KMS-11 (cell line): ENCODE data around the gene UHRF2.

ENCODE experiments used
- H2AFZ ChIP-seq: fragments of 200-600 bp; sonication (generic); 2 replicates; pipeline ENCODE4 v1.6.1; 2016; ENCODE audit warnings: antibody characterized with exemption, mixed run types, low read depth
- H3K27ac ChIP-seq: fragments of 200-600 bp; sonication (generic); 2 replicates; pipeline ENCODE4 v1.6.1; 2016; ENCODE audit warnings: mild to moderate bottlenecking, mixed run types
- H3K27me3 ChIP-seq: fragments of 200-600 bp; sonication (generic); 2 replicates; pipeline ENCODE4 v1.6.1; 2017; ENCODE audit warnings: mild to moderate bottlenecking, low read depth, mixed run types, moderate library complexity; ENCODE audit not compliant: insufficient read depth
- H3K36me3 ChIP-seq: fragments of 200-600 bp; sonication (generic); 2 replicates; pipeline ENCODE4 v1.6.1; 2017; ENCODE audit warnings: mild to moderate bottlenecking, mixed run types; ENCODE audit not compliant: insufficient read depth
- H3K4me1 ChIP-seq: fragments of 200-600 bp; sonication (generic); 2 replicates; pipeline ENCODE4 v1.6.1; 2016; ENCODE audit warnings: mild to moderate bottlenecking, low read depth, mixed run types; ENCODE audit not compliant: poor library complexity, severe bottlenecking
- H3K4me2 ChIP-seq: fragments of 200-600 bp; sonication (generic); 2 replicates; pipeline ENCODE4 v1.7.0; 2016; ENCODE audit warnings: mild to moderate bottlenecking, mixed run types
- H3K4me3 ChIP-seq: fragments of 200-600 bp; sonication (generic); IDR thresholded peaks from 2 replicates; pipeline ENCODE4 v1.6.1; 2017; ENCODE audit warnings: low read depth, low read length, mixed read lengths; ENCODE audit not compliant: insufficient read depth
- H3K79me2 ChIP-seq: fragments of 200-600 bp; sonication (generic); 2 replicates; pipeline ENCODE4 v1.6.1; 2016; ENCODE audit warnings: low read depth, mixed run types; ENCODE audit not compliant: insufficient read depth
- H3K9ac ChIP-seq: fragments of 200-600 bp; sonication (generic); 2 replicates; pipeline ENCODE4 v1.6.1; 2016; ENCODE audit warnings: mild to moderate bottlenecking, mixed run types
- H4K20me1 ChIP-seq: fragments of 200-600 bp; sonication (generic); 2 replicates; pipeline ENCODE4 v1.6.1; 2016; ENCODE audit warnings: mild to moderate bottlenecking, mixed run types; ENCODE audit not compliant: insufficient read depth
- CTCF ChIP-seq: fragments of 200-600 bp; sonication (generic); conservative IDR thresholded peaks from 2 replicates; pipeline ENCODE4 v1.6.1; 2017; ENCODE audit warnings: low read depth, mild to moderate bottlenecking, antibody characterized with exemption, low read length, moderate library complexity, mixed read lengths

UHRF2 gene

GRCh38 chr9:6417186-6417585, 4.2 kb downstream of the UHRF2 start:
- Histone ChIP-seq H3K79me2 (peaks cover 89% of the 10 kb centered on the region), H3K4me1 (peaks cover 50% of the 10 kb centered on the region), H3K4me3 (no peak overlapping the region), H3K27ac (no peak overlapping the region), H4K20me1 (peaks cover 10% of the 10 kb centered on the region; the same call in 1 of the 2 replicates), H3K4me2 (no peak overlapping the region), H3K36me3 (no peaks in the 10 kb centered on the region), H3K9ac (no peak overlapping the region), H2AFZ (no peak overlapping the region), H3K27me3 (no peaks in the 10 kb centered on the region)
- no peak for TF ChIP-seq CTCF

- no peak overlapping the region for H3K4me3 ChIP-seq
- no peak for TF ChIP-seq CTCF
- H3K79me2 ChIP-seq: peaks cover 99% of the 10 kb centered on the region
- H4K20me1 ChIP-seq: peaks cover 22% of the 10 kb centered on the region; the same call in 1 of the 2 replicates
- H2AFZ ChIP-seq: no peak overlapping the region
- no peak overlapping the region for H3K9ac ChIP-seq
- no peak overlapping the region for H3K27ac ChIP-seq
- H3K4me1 ChIP-seq: peaks cover 59% of the 10 kb centered on the region
- H3K36me3 ChIP-seq: 0 out of 2 replicates have a peak, but pooled peaks cover 5% of the 10 kb centered on the region
- H3K27me3 ChIP-seq: no peaks in the 10 kb centered on the region
- peak overlapping the region; percentile 6; the same call in 1 of the 2 replicates for H3K4me2 ChIP-seq
Observed at GRCh38 chr9:6418764-6419163, 5.8 kb downstream of the UHRF2 start.

DNA sequence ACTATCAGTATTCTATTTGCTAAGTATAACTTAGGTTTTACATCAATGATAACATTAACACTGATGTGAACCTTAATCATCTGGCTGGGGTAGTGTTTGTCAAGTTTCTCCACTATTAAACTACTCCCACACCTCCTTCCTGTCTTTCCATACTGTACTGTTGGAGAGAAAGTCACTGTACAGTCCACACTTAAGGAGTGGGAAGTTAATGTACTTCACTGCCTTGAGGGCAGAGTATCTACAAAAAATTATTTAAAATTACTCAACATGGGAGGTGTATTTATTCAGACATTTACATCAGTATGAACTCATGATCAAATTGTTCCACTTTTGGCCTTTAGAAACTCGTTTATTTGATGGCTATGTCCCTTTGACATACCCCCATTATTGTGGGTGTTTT, 11.9 kb downstream of the UHRF2 start:
- no peak for TF ChIP-seq CTCF
- Histone ChIP-seq H3K36me3 (0 out of 2 replicates have a peak, but pooled peaks cover 10% of the 10 kb centered on the region), H3K27ac (no peak overlapping the region; the same call in 1 of the 2 replicates)

GRCh38 chr9:6426117-6426516, 13.1 kb downstream of the UHRF2 start:
- Histone ChIP-seq H3K27me3 (no peaks in the 10 kb centered on the region), H2AFZ (no peak overlapping the region), H3K4me3 (no peak overlapping the region), H3K27ac (no peak overlapping the region; the same call in 1 of the 2 replicates), H3K4me1 (peaks cover 85% of the 10 kb centered on the region), H3K4me2 (peak overlapping the region; percentile 31), H3K9ac (no peak overlapping the region), H3K36me3 (0 out of 2 replicates have a peak, but pooled peaks cover 10% of the 10 kb centered on the region), H4K20me1 (0 out of 2 replicates have a peak, but pooled peaks cover 16% of the 10 kb centered on the region), H3K79me2 (peaks cover 100% of the 10 kb centered on the region)
- TF ChIP-seq CTCF: no peak

More for the DNA sequence above, 11.9 kb downstream of the UHRF2 start:
- H3K79me2 ChIP-seq: peaks cover 99% of the 10 kb centered on the region
- H3K4me2 ChIP-seq: no peak overlapping the region
- H3K4me3 ChIP-seq: no peak overlapping the region
- 0 out of 2 replicates have a peak, but pooled peaks cover 16% of the 10 kb centered on the region for H4K20me1 ChIP-seq
- peaks cover 73% of the 10 kb centered on the region for H3K4me1 ChIP-seq
- no peak overlapping the region for H3K9ac ChIP-seq
- H2AFZ ChIP-seq: no peak overlapping the region
- H3K27me3 ChIP-seq: no peaks in the 10 kb centered on the region
